ENCODE measurements around the gene ITGB3.

Gene ITGB3

DNA sequence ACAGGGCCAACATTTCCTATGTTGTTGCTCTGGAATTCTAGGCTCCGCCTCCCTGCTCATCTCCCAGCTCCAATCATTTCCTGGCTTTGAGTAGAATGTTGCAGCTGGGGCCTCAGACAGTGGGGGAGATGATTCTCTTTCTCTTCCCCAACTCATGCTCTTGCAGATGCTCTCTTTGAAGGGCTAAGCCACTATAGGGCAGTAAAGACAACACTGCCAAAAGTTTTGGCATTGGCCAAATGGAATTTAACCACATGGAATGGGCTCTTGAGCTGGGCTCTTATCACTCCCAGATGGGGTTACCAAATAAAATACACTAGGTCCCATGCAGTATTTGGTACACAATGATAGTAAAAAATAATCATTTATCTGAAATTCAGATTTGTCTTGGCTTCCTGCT is 50.6 kb downstream of the ITGB3 start:
- DNase-seq, result no peak

- peak; percentile 25 for DNase-seq
These were observed 51.8 kb downstream of the ITGB3 start for GRCh38 chr17:47305302-47305923.

- no peak for DNase-seq
These were observed 56.6 kb downstream of the ITGB3 start for GRCh38 chr17:47310186-47310733.

- no peak for DNase-seq
These were observed 57.8 kb downstream of the ITGB3 start for GRCh38 chr17:47311420-47311819.

GRCh38 chr17:47315451-47316266 is 62.0 kb downstream of the ITGB3 start:
- DNase-seq, result peak; percentile 88

DNA sequence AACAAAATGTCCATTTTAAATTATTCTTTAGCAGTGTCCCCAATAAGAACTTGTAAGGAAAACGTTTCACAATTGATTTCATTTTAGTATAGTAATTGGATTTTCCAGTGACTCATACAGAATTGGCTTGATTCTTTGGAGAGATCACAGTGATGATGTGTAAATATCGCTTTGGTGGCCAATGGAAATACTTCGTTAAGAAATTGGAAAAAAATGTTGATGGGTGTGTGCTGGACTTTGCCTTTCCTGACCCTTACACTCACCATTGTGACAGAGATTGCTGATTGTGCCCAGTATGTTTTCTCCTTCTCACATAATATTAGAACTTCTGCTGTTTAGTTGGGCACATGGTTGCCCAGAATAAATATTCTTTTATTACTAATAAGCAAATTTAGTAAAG is 62.7 kb downstream of the ITGB3 start:
- no peak for DNase-seq

DNA sequence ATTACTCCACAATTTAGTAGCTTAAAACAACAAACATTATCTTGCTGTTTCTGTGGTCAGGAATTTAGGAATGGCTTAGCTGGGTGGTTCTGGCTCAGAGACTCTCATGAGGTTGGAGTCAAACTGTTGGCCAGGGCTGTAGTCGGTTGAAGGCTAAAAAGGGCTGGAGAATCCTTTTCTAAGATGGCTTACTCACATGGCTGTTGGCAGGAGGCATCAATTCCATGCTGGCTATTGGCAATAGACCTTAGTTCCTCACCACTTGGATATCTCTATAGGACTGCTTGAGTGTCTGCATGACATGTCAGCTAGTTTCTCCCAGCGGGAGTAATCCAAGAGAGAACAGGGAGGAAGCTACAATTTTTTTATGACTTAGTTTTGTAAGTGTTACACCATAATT is 63.5 kb downstream of the ITGB3 start:
- no peak for DNase-seq

DNA sequence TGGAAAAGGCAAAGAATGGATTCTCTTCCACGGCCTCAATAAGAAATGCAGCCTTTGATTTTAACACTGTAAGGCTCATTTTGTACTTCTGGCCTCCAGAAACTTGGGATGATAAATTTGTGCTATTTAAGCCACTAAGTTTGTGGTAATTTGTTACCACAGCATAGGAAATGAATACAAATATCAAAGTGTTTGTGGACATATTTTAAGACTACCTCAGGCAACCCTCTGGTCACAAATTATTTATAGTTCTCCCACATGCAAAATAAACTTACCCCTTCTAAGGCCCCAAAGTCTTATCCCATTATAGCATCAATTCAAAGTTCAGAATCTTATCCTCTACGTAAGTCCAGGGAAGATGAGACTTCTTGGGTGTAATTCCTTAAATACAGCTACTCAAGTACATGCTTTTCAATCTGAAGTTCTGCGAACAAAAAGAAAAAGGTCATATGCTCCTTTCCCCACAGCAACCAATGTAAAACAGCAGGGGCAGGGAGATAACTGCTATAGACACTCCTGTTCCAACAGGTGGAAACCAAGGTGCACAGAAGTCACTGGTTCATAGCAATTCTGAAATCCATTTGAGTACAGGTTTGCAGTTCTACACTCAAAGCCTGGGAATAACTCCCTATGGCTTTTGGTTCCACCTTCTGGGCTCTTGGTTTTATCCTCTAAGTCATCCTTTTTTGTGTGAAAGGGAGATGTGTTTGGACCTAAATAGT is 64.7 kb downstream of the ITGB3 start:
- no peak for DNase-seq

DNA sequence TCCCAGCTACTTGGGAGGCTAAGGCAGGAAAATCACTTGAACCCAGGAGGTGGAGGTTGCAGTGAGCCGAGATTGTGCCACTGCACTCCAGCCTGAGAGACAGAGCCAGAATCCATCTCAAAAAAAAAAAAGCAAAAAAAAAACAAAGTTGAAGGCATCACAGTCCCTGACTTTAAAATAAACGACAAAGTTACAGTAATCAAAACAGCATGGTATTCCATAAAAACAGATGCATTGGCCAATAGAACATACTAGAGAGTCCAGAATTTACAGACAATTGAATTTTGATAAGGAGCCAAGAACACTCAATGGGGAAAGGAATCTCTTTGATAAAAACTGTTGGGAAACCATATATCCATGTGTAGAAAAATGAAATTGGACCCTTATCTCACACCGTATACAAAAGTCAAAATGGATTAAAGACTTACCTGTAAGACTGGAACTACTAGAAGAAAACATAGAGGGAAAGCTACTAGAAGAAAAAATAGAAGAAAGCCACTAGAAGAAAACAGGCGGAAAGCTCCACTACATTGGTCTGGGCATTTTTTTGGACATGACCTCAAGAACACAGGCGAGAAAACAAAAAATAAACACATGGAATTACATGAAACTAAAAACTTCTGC is 67.4 kb downstream of the ITGB3 start:
- DNase-seq, result no peak

DNA sequence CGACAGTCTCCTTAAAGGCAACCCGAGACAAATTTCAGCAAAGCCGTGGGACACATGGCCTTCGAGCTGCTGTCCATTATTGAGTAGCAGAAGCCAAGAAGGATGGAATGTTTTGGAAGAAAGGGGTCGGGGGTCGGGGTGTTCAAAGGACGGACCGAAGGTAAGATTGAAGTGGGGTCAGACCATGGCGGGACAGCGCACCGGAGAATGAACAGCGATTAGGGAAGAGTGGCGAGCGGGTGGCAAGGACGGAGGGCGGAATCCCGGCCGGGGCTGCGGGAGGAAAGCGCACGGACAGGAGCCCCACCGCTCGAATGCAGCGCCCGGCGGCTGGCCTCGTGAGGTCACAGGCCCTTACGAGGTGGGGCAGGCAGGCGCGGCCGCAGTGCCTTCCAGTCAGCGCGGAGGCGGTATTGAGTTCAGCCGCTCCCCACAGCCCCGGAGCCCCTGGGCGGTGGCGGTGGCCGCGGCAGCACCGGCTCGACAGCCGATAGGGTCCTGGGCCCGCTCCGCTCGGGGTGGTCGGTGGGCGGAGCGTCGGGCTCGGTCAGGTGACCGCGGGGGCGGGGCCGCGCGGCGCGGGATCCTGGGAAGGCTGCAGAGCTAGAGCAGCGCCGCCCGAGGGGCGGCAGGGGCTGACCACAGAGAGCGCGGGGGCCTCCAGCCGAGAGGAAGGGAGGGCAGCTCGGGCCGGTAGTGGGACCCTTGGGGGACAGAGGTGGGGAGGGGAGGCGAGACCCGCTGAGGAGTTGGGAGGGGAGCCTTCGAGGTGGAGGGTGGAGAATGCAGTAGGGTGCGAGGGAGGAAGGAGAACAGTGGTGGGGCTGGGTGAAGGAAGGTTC is 70.0 kb downstream of the ITGB3 start, which contains the start of gene EFCAB13:
Gene EFCAB13, plus strand, starts transcription at position 574 of the 842 bp plus-strand sequence. CDS start 4,399 bp downstream, outside the sequence.
- peak; percentile 97 for DNase-seq

DNA sequence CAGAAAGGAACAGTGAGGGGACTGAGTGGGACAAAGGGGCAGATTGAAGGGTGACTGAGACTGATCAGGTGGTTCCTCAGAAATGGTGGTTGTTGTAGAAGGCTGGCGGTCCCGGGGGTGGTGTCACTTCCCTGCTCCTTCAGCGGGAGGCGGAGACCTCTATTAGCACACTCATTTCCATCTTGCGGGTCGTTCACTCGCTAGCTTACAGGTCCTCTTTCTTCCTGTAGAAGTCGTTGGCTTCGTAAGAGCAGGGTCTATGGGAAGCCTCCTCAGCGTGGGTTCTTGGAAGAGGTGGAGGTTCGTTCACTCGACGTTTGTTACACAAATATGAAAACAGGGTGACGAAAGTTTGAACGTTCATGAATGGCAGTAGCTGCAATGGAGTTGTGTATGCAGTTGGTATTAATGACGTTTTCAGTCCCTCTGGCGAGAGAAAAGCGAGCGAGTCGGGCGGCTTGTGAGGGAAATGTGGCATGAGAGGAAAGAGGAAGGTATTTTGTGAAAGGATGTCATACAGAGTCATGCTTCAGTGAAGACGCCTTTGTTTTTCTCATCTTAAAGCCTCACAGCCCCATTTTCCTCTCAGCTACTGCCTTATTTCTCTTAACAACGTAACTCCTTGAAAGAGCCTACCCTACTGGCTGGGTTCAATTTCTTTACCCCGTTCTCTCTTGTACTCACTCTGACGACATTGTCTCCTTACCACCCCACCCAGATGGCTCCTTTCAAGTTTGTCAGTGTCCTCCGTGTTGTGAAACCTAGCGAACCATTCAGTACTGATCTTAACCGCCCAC is 70.8 kb downstream of the ITGB3 start:
- peak; percentile 85 for DNase-seq

DNA sequence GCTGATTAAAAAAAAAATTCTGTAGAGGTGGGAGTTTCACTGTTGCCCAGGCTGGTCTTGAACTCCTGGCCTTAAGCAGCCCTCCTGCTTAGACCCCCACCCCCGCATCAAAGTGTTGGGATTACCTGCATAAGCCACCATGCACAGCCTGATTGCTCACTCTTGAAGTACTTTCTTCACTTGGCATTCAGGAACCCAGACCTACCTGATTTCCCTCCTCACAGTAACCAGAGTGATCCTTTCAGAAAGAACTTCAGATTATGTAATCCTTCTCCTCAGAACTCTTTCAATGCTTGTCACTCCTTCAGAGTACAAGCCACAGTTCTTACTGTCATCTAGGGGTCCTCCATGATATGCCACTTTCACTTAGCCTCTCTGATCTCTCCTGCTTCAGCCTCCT is 71.5 kb downstream of the ITGB3 start:
- no peak for DNase-seq

DNA sequence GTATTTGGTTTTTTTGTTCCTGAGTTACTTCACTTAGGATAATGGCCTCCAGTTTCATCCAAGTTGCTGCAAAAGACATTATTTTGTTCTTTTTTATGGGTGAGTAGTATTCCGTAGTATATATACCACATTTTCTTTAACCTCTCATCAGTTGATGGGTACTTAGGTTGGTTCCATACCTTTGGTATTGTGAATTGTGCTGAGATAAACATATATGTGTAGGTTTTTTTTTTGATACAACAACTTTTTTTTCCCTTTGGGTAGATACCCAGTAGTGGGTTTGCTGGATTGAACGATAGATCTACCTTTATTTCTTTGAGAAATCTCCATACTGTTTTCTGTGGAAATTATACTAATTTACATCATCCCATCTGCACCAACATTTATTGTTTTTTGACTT is 76.9 kb downstream of the ITGB3 start:
- DNase-seq, result no peak

- no peak for DNase-seq
These were observed 78.7 kb downstream of the ITGB3 start for GRCh38 chr17:47332287-47332686.

DNA sequence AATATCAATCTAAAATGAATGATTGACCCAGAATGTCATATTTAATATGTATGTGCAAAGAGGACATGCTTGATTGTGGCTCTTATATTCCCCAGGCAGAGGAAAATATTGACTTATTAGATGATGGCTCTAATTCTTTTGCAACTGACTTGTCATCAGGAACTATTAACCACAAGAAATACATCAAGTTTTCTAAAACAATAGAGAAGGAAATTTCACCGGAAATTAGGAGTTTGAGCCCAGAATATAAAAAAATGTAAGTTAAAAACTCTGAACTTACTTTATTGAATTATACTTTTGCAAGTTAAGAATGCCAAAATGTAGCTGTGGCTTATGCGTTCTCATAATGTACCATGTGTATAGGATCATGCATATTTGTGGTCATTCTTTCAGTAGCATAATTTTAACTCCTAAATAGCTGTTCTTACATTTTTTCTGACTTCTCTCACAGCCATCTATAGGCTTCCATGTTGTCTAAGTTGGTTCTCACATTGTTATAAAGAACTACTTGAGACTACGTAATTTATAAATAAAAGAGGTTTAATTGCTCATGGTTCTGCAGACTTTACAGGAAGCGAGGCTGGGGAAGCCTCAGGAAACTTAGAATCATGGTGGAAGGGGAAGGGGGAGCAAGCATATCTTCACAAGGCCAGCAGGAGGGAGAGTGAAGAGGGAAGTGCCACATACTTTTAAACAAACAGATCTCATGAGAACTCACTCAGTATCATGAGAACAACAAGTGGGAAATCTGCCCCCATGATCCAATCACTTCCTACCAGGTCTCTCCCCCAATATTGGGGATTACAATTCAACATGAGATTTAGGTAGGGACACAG is 81.7 kb downstream of the ITGB3 start:
- DNase-seq, result no peak

DNA sequence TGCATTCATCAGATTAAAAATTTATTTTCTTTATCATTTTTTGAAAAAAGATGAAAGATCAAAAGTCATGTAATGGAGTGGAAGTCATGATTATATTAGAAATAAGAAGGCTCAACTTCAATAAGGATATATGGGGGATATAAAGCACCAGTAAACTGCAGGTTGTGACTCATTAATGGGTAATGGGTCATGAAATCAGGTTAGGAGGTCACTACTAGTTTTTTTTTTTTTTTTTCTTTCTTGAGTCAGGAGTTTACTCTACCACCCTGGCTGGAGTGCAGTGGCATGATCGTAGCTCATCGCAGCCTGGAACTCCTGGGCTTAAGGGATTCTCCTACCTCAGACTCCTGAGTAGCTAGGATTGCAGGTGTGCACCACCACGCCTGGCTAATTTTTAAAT is 84.4 kb downstream of the ITGB3 start:
- no peak for DNase-seq

- peak; percentile 87 for DNase-seq
These were observed 99.2 kb downstream of the ITGB3 start for GRCh38 chr17:47352848-47353247.

DNA sequence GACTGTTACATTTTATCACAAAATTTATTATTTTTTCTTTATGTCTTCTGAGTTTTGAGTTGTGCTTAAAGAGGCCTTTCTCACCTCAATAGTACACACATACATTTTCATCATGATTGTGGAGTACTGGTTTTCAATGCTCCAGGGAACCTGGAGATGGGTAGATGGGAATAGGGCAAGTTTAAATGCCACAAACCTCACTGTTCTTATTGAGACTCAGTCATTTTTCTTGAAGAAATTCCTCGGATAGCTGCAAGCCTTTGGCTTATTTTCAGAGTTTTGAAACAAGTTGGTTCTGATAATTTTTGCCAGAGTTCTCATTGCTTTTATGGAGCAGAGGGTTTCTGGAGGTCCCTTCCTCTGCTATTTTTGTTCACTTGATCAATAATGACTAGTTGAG is 105.0 kb downstream of the ITGB3 start:
- no peak for DNase-seq

All from OCI-M1 (cell line).